K562 (cell line): ENCODE measurements around the gene VIPR2. TPM values are rescaled to one million over a fixed set of nuclear protein-coding genes. Genes with fewer than 3 reads are reported as not detected.

Experiments
- ATAC-seq: fragments of 200-7000 bp; cut with Tn5 transposase; 3 replicates; pipeline ENCODE4 v1.9.1; 2020; ENCODE audit warnings: moderate library complexity
- BruUV-seq: library from RNA; stranded (reverse); fragments of 400-500 nt; replicated peaks from 2 replicates; lab custom pipeline; 2021; lab: Mats Ljungman, UMichigan
- CTCF ChIA-PET: fragments of 300-600 bp; formaldehyde crosslinking; extraction: SDS; loops from one replicate; lab custom pipeline; 2021; ENCODE audit warnings: low intra/inter-chr PET ratio; lab: Yijun Ruan, JAX
- POLR2A ChIA-PET: fragments of 300-600, 350-650 bp; sonication (Branson Sonifier 250); formaldehyde crosslinking; extraction: SDS; loops from one replicate; lab custom pipeline; 2021; ENCODE audit warnings: antibody characterized with exemption, inconsistent platforms; lab: Yijun Ruan, JAX
- DNase-seq, 4 experiments: peaks; one replicate each; pipeline versions ENCODE4 v3.0.0 to v3.0.0-alpha.2; 2011 to 2018; ENCODE audit warnings: low spot score in 3 of 4, mixed read lengths in 3 of 4; ENCODE audit errors: extremely low read depth in 1 of 4
- FAIRE-seq: peaks from 2 replicates; lab custom pipeline; 2011; peaks lifted over from hg19 to GRCh38; lab: Jason Lieb, UNC
- H2AFZ ChIP-seq: 2 replicates; pipeline ENCODE4 v1.6.0; 2011; ENCODE audit warnings: low read depth, low read length, control low read depth, inconsistent platforms
- H3K27ac ChIP-seq: fragments of 200-600 bp; 3 replicates; pipeline ENCODE4 v1.8.0; 2011; ENCODE audit warnings: low read depth, mild to moderate bottlenecking, control low read depth, inconsistent platforms, low read length, moderate library complexity, mixed read lengths; ENCODE audit errors: extremely low read depth
- H3K27me3 ChIP-seq, 2 experiments: fragments of 300-600 bp in 1 of 2; 2 replicates in 1 of 2; 3 replicates in 1 of 2; pipeline versions ENCODE4 v1.6.0 to v1.8.0; 2011; ENCODE audit warnings: inconsistent platforms in 2 of 2, low read length in 2 of 2, mild to moderate bottlenecking in 1 of 2, mixed read lengths in 1 of 2, moderate library complexity in 1 of 2; ENCODE audit not compliant: control insufficient read depth in 2 of 2, insufficient read depth in 2 of 2
- H3K36me3 ChIP-seq: fragments of 300-600 bp; 3 replicates; pipeline ENCODE4 v1.8.0; 2011; ENCODE audit warnings: mild to moderate bottlenecking, low read length, inconsistent platforms; ENCODE audit not compliant: control insufficient read depth, insufficient read depth
- H3K4me1 ChIP-seq, 2 experiments: fragments of 200-600 bp in 1 of 2; replicated peaks in 1 of 2; 2 replicates in 1 of 2; 3 replicates in 1 of 2; pipeline versions ENCODE4 v1.5.1 to v1.8.0; 2011; ENCODE audit warnings: inconsistent platforms in 2 of 2, low read length in 2 of 2, mild to moderate bottlenecking in 1 of 2, mixed read lengths in 1 of 2, moderate library complexity in 1 of 2; ENCODE audit not compliant: control insufficient read depth in 2 of 2, insufficient read depth in 2 of 2
- H3K4me2 ChIP-seq: 2 replicates; pipeline ENCODE4 v1.6.1; 2011; ENCODE audit warnings: low read length, control low read depth, inconsistent platforms, mixed read lengths; ENCODE audit not compliant: insufficient read depth
- H3K4me3 ChIP-seq: fragments of 200-600 bp; sonication (generic), shearing (Covaris generic); 2 replicates; pipeline ENCODE4 v1.5.1; 2016; ENCODE audit warnings: control low read depth, inconsistent platforms
- H3K79me2 ChIP-seq: fragments of 200-600 bp; 3 replicates; pipeline ENCODE4 v1.8.0; 2011; ENCODE audit warnings: low read length, inconsistent platforms; ENCODE audit not compliant: control insufficient read depth, insufficient read depth
- H3K9ac ChIP-seq, 2 experiments: 2 replicates each; pipeline versions ENCODE4 v1.6.0 to v1.6.1; 2011; ENCODE audit warnings: low read depth in 2 of 2, low read length in 2 of 2, control low read depth in 1 of 2, inconsistent platforms in 1 of 2, mild to moderate bottlenecking in 1 of 2, mixed read lengths in 1 of 2; ENCODE audit not compliant: insufficient read depth in 1 of 2
- H3K9me1 ChIP-seq: one replicate; pipeline ENCODE4 v1.6.0; 2011; ENCODE audit warnings: inconsistent platforms, mild to moderate bottlenecking, low read length, moderate library complexity; ENCODE audit not compliant: control insufficient read depth, insufficient read depth
- H3K9me3 ChIP-seq: replicated peaks from 2 replicates; pipeline ENCODE4 v1.5.1; 2011; ENCODE audit warnings: low read depth, low read length, inconsistent platforms; ENCODE audit not compliant: control insufficient read depth, insufficient read depth
- H4K20me1 ChIP-seq: replicated peaks from 2 replicates; pipeline ENCODE4 v1.6.1; 2011; ENCODE audit warnings: low read length, inconsistent platforms, mixed read lengths; ENCODE audit not compliant: control insufficient read depth, insufficient read depth
- ATF1 ChIP-seq, 2 experiments: fragments of 450-650 bp in 1 of 2; IDR thresholded peaks; 2 replicates each; pipeline ENCODE4 v1.6.1; 2016; ENCODE audit warnings: missing compliant biosample characterization in 1 of 2, missing genetic modification characterization in 1 of 2
- CAMTA2 ChIP-seq: fragments of 250-450 bp; sonication (Bioruptor Pico); conservative IDR thresholded peaks from 2 replicates; pipeline ENCODE4 v1.5.1; 2022
- CGGBP1 ChIP-seq: fragments of 250-450 bp; sonication (Bioruptor Pico); IDR thresholded peaks from 2 replicates; pipeline ENCODE4 v1.9.0; 2021; ENCODE audit warnings: mild to moderate bottlenecking
- CHD1 ChIP-seq: fragments of 200-600 bp; sonication (generic); IDR thresholded peaks from one replicate; pipeline ENCODE4 v1.6.1; 2012; ENCODE audit warnings: mild to moderate bottlenecking, moderate library complexity, low read length, inconsistent platforms
- CUX1 ChIP-seq: fragments of 200-800 bp; sonication (Bioruptor generic); IDR thresholded peaks from 2 replicates; pipeline ENCODE4 v1.6.1; 2016; ENCODE audit warnings: missing genetic modification characterization, missing compliant biosample characterization
- ELK3 ChIP-seq: fragments of 450-650 bp; formaldehyde crosslinking; IDR thresholded peaks from 2 replicates; pipeline ENCODE4 v1.4.0; 2020; ENCODE audit warnings: mild to moderate bottlenecking
- HDAC6 ChIP-seq: IDR thresholded peaks from 2 replicates; pipeline ENCODE4 v1.6.1; 2012; ENCODE audit warnings: low read depth, mild to moderate bottlenecking, control low read depth, inconsistent platforms, low read length, moderate library complexity
- HNRNPLL ChIP-seq: fragments of 200-400 bp; formaldehyde crosslinking; IDR thresholded peaks from 2 replicates; pipeline ENCODE4 v1.6.1; 2017; ENCODE audit warnings: low read length, low read depth, mild to moderate bottlenecking; ENCODE audit not compliant: poor library complexity, severe bottlenecking
- ILF3 ChIP-seq: fragments of 450-650 bp; IDR thresholded peaks from 2 replicates; pipeline ENCODE4 v1.6.1; 2018; ENCODE audit warnings: antibody characterized with exemption, mild to moderate bottlenecking, moderate library complexity, borderline replicate concordance
- NFYB ChIP-seq: IDR thresholded peaks from 2 replicates; pipeline ENCODE4 v1.6.1; 2011; ENCODE audit warnings: mild to moderate bottlenecking, moderate library complexity; ENCODE audit not compliant: insufficient read length; ENCODE audit errors: extremely low read depth
- SETDB1 ChIP-seq: IDR thresholded peaks from one replicate; pipeline ENCODE4 v1.6.1; 2012; ENCODE audit warnings: low read length, control low read depth, inconsistent platforms
- SREBF2 ChIP-seq: sonication (generic); formaldehyde crosslinking; IDR thresholded peaks from 2 replicates; pipeline ENCODE4 v1.4.0; 2020; ENCODE audit warnings: mild to moderate bottlenecking, missing genetic modification reagents
- TCF15 ChIP-seq: fragments of 250-450 bp; sonication (Bioruptor Pico); IDR thresholded peaks from 2 replicates; pipeline ENCODE4 v1.8.0; 2022; ENCODE audit warnings: moderate library complexity, mild to moderate bottlenecking, inconsistent platforms
- ZC3H11A ChIP-seq: IDR thresholded peaks from 2 replicates; pipeline ENCODE4 v1.6.1; 2012; ENCODE audit warnings: low read depth, low read length, improper control_type of control experiment
- WGBS: fragments of 100-300 bp; shearing (Covaris generic); methylation state at CpG from one replicate; pipeline ENCODE4 v1.1.6; 2016; ENCODE audit warnings: low coverage, mixed read lengths; ENCODE audit not compliant: insufficient coverage; ENCODE audit errors: missing lambda C conversion rate; 5-methylcytosine and 5-hydroxymethylcytosine counted together
- in situ Hi-C: fragments of 300-500 bp; cut with MboI; formaldehyde crosslinking; loops from 4 replicates; pipeline ENCODE4 v1.15.0; 2018; ENCODE audit warnings: inconsistent platforms, mixed read lengths
- intact Hi-C: fragments of 100-400 bp; cut with micrococcal nuclease; formaldehyde crosslinking; loops from 2 replicates; pipeline ENCODE4 v1.14.2; 2022
- polyA plus RNA-seq, 8 experiments: library from polyadenylated mRNA; depleted of rRNA in 4 of 8; stranded (reverse) in 5 of 8; unstranded in 3 of 8; fragments of >200 nt; fragmentation: Nextera tagmentation in 2 of 8; fragmentation: Illumina TruSeq in 1 of 8; extraction: Ambion mirVana in 2 of 8; extraction: Trizol in 1 of 8; gene quantifications; 2 replicates each; pipeline versions ENCODE4 v1.2.1 to v1.2.3, GENCODE V29; 2011 to 2014; ENCODE audit warnings: inconsistent platforms in 1 of 8, missing spikeins in 1 of 8
- total RNA-seq, 7 experiments: library from RNA; depleted of rRNA in 6 of 7; stranded (reverse); fragments of >200 nt in 6 of 7; fragmentation: Illumina TruSeq in 2 of 7; extraction: Trizol in 2 of 7; gene quantifications; 2 replicates each; pipeline versions ENCODE4 v1.2.1 to v1.2.3, GENCODE V29; 2011 to 2021; ENCODE audit warnings: low replicate concordance in 1 of 7

VIPR2 gene
- total and polyA plus RNA-seq, 9 of the 15 experiments (the other 6 are each of a cell fraction or from before 2014, with no cell fraction given) = 0.04 TPM; not detected in 8

GRCh38 chr7:159139202-159139601 lies 5.5 kb downstream of the VIPR2 start (continued):
- TF ChIP-seq CUX1 = no peak
- no peak for TF ChIP-seq CGGBP1 (CRISPR knock-in tag)

GRCh38 chr7:159138508-159138907 lies 6.2 kb downstream of the VIPR2 start:
- Histone ChIP-seq H3K4me3 (no peak overlapping the region), H3K9me3 (no peaks in the 10 kb centered on the region), H2AFZ (no peak overlapping the region), H3K27me3 (peaks cover 46 to 71% of the 10 kb centered on the region in 2 experiments), H3K79me2 (no peaks in the 10 kb centered on the region), H3K4me1 (peaks cover 0 to 3% of the 10 kb centered on the region in 2 experiments; a peak in 1 of 5 replicates), H3K9ac (no peak overlapping the region), H3K9me1 (no peaks in the 10 kb centered on the region), H4K20me1 (no peaks in the 10 kb centered on the region), H3K27ac (no peak overlapping the region), H3K36me3 (no peaks in the 10 kb centered on the region), H3K4me2 (no peak overlapping the region)
- intact Hi-C loops (no loop called here), in situ Hi-C loops (no loop called here)
- FAIRE-seq (no peak), DNase-seq (no peak), ATAC-seq (no peak)
- CTCF ChIA-PET = no interaction called here
- no TSS peak for BruUV-seq
- 0% methylated on average over 6 of the region's 6 CpGs for WGBS
- POLR2A ChIA-PET = no interaction called here
- TF ChIP-seq TCF15 = no peak
- no peak for TF ChIP-seq CHD1
- TF ChIP-seq SETDB1 = no peak
- no peak for TF ChIP-seq ZC3H11A
- TF ChIP-seq SREBF2 (CRISPR knock-in tag) = no peak
- TF ChIP-seq NFYB = no peak
- TF ChIP-seq ILF3 = no peak
- TF ChIP-seq ATF1 (CRISPR knock-in tag; IDR thresholded peaks at IDR 0.05) = no peak
- TF ChIP-seq ATF1 (tag; IDR thresholded peaks at IDR 0.05) = no peak
- TF ChIP-seq HDAC6 = no peak
- TF ChIP-seq CAMTA2 = no peak
- TF ChIP-seq HNRNPLL = no peak
- TF ChIP-seq ELK3 (CRISPR knock-in tag) = no peak
